Stimulated activated CD8-positive, alpha-beta memory T cell treated with anti-CD3 and anti-CD28 coated beads, Interleukin-15, amount 100 ng/mL, for 48 hours (primary cell): ENCODE results near the gene MTG2.

Source experiments
- DNase-seq, 2 donors: peaks; one replicate each; pipeline ENCODE4 v3.0.0-alpha.2; 2020; ENCODE audit warnings: low read depth in 2 of 2

Gene MTG2

DNA sequence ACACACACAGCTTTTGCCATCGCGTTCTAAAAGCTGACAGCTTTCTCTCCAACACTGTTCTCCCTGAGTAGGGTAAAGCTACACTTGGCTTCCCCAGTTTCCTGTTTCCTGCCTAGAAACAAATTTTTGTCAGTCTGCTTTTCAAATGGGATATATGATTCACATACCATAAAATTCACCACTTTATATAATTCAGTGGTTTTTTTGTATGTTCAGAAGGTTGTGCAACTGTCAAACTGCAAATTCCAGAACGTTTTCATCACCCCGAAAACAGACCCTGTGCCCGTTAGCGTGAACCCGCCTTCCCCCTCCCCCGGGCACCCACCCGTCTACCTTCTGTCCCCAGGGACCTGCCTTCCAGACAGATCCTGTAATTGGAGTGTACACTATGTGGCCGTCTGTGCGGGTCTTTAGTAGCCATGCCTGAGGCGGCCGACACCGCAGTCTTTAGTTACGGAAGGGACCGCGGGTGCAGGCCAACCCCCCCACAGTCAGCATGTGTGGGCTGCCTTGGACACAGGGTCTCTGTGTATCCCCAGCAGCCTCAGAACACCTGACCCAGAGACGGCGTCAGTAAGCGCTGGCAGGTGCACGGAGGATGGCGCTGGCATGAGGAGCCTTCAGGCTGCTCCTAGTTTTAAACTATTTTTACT lies 20.7 kb downstream of the MTG2 start:
- no peak for DNase-seq

DNA sequence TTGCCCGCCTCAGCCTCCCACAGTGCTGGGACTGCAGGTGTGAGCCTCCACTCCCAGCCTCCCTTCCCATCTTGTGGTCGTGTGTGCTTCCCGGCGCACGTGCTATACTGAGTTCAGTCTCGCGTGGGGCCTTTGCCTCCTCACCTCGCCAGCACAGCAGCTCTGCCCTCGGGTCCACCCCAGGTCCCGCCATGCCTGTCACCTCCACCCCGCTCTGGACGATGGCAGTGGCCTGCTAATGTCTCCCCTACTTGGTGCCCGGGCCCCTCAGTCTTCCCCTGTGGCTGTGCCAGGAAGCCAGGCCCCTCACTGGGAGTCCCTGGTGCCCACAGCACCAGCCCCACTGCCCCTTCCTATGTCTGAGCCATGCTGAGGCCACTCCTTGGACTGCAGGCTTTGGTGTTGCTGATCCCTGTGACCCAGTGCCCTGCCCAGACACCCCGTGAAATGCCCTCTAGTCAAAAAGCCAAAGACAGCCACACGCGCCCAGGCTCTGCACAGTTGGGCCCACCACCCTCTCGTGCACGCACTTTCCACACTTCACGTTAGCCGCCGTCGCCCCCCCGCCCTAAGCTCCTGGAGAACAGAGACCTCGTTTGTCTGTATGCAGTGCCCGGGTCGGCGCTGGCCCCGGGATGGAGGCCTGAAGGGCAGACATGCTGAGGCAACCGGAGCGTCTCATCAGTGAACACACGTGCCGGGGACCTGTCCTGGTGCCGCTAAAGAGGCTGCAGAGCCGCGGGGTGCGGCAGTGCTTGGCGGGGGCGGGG lies 23.0 kb downstream of the MTG2 start:
- DNase-seq, result no peak

DNA sequence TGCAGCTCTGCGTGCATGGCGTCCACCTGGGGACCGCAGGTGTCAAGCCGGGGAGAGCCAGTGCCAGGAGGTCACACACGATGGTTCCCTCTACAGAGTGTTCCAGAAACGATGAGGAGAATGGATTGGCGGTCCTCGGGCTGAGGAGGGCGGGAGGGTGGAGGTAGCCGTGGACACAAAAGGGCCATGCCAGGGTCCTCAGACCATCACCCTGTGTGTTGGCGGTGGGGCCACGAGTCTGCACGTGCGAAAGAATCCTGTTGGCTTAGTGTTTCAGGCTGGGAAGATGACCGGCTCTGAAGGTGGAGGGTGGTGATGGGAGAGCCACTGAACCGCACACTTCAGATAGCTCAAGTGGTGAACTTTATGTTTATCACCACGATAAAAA lies 23.6 kb downstream of the MTG2 start:
- no peak for DNase-seq

DNA sequence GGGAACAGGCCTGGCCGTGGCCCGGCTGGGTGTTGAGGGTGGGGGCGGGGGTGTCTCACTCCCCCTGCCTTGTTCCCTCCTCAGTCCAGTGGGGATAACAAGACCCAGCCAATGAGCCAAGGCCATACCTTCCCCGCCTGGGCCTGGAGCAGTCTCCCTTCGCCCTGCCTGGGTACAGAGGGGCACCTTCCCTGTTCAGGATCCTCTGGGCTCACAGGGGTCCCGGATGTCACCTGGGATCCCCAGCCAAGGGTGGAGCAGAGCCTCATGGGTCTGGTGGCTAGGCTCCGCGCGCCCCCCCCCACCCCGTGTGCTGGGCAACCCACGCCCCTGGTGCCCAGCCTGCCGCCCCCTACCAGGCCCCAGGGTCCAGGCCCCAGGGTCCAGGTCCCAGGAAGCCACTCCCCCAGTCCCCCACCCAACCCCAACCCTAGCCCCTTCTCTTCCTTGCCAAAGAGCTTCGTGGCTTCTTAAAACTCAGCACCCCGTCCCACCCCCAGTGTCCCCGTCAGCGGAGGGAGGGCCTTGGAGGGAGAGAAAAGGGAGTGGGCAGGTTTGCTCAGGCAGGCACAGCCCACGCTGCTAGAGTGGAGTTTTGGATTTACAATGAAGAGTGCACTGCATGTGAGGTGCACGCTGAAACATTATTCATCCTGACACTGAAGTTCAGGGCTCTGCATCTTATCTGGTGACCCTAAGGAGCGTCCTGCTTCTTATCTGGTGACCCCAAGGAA lies 25.4 kb downstream of the MTG2 start:
- no peak for DNase-seq

DNA sequence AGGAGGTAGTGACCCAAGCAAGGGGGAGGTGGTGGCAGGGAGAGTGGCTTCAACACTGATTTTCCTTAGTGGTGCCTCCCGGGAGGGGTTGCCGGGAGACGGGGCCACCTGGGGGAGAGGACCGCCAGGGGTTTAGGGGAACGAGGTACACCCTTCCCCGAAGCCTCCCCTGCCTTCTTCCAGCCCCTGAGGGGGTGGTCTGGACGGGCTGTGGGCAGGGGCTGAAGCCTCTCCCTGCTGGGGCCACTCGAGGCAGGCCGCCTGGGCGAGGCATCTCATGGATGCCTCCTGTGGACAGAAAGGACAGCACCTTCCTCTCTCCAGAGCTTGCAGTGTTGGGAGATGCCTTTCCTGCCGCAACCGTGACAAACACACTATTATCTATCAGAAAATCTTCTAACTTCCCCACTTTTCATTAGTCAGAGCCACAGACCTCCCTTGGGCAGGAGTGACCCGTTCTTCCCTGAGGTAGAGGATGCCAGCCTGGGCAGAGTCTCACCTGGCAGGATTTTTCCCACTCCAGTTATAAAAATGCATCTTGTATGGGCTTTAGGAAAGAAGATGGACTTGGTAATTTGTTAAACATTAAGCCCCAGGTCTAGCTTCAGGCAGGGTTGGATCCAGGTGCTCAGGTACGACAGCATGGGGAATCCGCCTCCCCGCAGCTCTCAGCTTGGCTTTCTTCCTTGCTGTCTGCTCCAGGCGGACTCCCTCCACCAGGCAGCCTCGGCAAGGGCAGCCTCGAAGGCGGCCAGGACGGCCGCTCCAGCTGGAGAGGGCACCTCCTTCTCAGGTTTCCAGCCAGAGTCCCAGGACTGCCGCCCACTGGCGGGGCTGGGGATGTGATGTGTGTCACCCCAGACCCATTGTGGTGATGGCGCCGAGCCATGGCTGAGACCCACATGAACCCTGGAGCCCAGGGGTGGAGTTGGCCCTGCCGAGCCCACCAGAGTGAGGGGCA lies 26.2 kb downstream of the MTG2 start:
- DNase-seq, result no peak

DNA sequence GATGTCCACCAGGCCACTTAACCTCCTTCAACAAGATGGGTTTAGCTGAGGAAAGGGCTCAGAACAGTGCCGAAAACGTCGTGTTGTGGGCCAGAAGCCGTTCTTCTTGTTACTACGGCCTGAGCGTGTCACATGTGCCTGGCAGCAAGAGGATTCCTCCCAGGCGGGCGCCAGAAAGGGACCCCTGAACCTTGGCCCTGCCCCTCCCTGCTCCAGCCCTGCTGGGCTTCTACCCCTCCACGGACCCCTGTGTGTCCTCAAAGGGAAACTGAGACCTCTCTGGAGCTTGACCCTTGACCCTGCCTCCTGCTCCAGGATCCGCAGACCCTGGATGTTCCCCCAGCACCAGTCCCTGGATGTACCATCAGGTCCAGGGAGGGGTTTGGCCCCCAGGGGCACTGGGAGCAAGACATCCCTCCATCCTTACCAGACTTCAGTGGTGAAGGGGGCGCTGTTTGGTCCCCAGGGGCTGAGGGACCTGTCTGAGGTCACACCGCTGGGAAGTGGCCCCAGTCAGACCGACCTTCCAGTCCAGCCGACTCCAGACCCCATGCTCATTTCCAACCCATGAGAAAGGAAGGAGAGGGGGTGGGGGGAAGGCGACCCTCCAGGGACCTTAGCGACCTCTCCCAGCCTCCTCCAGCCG lies 27.1 kb downstream of the MTG2 start:
- DNase-seq, result no peak

DNA sequence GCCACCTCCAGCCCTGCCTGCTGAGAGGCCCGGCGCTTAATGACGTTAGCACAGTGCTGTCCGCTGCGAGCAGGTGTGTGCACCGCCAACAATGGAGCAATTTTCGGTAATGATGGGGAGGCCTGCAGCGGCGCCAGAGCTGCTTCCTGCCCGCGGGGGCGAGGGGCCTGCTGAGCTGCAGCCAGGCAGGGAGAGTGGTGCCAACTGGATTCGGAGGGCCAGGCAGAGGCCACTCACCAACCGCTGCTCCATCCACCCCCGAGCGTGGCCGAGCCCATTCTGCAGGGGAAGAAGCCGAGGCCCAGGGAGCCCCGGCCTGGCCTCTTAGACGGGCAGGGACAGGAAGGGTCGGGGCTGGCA lies 27.6 kb downstream of the MTG2 start:
- no peak for DNase-seq

DNA sequence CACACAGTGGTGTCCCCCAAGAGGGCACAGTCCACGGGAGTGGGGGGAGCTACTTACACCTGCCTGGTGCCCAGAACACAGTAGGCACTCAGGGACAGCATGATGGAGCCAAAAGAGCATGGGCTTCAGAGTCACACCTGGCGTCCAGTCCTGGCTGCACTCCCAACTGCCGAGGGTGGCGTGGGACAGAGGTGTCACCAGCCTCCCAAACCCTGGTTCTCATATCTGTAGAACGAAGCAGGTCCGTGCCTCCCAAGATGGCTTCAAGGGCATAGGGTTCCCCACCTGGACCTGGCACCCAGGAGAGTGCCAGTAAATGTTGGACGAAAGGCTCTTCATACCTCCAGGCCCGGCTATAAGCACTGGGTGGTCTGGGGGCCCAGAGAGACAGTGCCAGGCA lies 28.4 kb downstream of the MTG2 start:
- no peak for DNase-seq

DNA sequence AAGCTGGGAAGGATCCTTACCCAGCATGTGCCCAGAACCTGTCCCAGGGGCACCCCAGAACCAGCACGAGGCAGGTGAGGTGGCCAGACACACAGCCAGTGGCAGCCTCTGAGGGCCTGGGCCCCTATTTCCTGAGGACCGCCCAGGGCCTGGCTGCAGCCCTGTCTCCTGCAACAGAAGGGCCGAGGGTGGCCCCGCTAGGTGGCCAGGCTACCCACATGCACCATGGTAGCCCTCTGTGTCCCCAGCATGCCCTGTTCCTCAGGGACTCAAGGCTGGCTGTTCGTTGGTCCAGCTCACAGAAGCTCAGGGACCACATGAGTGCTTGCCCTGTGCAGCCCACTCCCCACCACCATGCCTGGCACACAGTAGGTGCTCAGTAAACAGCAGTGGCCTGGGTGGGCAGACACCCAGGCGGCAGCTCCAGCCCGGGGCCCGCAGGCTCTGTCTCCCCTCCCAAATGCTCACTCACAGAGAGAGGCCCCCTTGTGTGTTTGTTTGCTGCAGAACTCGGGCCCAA lies 29.0 kb downstream of the MTG2 start:
- no peak for DNase-seq

DNA sequence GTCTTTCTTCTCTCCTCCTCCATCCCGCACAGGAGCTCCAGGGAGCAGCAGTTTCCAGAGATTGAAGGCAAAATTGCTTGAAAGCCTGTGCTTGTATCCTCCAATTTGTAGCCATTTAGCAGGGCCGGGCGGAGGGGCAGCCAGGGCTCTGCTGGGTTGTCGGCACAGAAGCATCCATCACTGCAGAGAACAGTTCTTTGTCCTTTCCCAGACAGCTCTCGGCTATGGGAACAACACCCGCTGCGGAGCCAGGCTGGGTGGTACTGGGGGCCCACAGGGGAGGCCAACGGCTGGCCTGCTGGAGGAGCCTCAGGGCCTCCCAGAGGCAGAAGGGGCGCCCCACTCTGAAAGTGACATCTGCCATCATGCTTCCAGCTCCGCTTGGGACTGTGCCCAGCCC lies 29.5 kb downstream of the MTG2 start:
- DNase-seq, result no peak

DNA sequence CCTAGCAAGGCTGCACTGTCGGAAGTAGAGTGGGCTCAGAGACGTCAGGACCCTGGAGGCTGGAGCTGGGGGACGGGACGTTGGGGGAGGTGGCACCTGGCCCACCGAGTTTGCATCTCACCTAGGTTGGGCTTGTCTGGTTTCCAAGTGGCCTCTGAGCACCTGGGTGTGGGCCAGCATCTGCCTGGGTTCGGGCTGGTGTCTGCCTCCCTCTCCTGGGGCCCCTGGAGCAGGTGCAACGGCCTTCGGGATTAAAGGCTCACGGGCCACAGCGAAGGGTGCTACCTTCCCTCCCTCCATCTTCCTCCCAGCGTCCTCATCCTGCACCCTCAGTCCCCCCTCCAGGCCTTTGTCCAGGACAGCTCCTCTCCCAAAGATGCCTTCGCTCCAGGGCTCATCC lies 31.2 kb downstream of the MTG2 start:
- no peak for DNase-seq

DNA sequence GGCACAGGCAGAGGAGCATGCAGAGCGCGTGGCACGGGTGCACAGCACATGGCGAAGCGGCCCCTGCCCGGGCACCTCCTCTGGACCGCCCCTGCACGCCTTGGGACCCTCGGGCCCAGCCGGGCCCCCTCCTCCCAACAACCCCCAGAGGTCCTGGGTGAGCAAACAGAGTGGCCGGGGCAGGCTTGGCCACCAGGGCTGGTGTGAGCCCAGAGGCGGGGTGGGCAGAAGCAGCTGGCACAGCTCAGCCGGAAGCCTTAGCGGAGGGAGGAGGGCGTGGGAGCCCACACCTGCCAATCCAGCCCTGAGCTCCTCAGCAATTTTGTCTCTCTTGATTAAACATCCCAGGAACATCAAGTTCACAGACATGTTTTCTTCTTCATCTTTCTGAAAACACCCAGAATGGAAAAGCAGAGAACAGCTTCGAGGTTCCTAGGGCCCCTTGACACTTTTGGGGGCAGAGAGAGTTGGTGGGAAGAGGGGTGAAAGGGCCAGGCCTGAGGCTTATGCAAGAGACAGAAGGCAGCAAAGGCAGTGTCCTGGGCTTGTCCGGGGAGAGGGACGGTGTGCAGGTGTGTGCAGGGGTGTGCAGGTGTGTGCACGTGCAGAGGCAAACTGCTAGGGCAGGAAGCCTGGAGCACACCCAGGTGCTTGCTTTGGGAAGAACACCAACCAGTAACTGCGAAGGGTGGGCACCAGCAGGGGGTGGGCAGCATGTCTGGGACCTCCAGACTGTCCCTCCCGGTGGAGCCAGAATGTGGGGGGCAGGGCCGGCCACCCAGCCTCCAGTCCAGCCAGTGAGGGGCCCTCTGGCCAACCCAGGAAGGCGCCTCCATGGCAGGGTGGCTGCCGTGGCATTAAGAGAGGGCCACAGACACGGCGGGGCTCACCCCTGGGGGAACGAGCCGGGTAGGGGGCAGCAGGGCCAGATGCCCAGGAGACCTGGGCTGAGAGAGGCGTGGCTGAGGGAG lies 32.5 kb downstream of the MTG2 start:
- no peak for DNase-seq

DNA sequence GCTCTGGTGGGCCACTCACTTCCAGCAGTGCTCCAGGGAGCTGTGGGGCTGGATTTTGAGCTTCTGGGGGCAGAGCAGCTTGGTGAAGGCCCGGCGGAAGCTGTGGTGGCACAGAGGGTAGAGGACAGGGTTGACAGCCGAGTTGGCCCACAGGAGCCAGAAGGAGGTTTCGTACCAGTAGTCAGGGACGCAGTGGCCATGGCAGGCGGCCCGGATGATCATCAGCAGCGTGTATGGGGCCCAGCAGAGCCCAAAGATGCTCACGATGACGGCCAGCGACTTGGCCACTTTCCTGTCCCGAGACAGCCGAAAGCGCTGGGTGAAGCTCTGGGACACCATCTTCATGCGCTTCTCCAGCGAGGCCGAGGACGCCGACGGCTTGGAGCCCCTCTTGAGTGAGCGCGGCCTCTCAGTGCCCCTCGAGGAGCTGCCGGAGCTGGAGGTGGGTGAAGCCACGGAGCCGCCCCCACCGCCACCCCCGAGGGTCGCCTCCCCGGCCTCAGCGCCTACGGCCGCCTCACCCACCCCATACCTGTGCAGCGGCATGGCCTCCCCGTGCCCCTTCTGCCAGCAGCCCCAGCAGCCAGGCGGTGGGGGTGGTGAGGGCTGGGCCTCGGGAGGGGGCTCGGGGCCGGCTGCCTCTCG lies 33.3 kb downstream of the MTG2 start:
- no peak for DNase-seq

DNA sequence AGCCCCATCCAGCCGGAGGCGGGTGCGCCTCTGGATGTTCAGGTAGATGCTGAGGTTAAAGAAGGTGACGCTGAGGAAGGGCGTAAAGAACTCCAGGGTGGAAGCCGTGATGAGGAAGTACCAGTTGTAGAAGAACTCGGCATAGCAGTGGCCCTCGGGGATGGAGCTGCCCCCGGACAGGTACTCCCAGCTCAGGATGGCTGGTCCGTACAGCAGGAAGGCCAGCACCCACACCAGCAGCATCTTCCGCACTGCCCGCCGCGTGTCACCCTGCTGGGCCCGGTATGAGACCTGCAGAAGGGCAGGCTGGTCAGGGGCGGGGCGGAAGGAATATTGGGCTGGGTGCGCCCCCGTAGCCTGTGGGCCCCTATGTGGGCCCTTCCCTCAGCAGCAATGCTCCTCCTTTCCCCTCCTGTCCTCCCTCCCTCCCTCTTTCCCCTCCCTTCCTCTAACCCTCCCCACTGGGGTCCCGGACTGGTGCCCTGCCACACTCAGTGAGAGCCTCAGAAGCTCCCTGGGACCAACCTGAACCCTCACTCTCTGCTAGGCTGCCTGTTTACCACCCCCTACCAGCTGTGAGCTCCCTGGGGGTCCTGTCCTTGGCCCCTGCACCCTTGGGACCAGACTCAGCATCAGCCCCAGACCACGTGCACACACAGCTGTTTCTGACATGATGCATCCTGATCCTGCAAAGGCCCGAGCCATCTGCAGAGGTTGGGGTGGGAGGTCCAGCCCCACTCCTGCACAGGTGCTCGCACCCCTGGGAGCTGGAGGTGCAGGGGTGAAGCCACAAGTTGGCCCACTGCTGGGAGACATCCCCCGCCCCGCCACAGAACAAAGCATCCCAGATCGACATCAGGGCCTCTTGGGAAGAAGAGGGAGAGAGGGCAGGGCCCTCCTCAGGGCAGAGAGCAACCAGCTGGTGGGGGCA lies 34.1 kb downstream of the MTG2 start:
- DNase-seq, result no peak

DNA sequence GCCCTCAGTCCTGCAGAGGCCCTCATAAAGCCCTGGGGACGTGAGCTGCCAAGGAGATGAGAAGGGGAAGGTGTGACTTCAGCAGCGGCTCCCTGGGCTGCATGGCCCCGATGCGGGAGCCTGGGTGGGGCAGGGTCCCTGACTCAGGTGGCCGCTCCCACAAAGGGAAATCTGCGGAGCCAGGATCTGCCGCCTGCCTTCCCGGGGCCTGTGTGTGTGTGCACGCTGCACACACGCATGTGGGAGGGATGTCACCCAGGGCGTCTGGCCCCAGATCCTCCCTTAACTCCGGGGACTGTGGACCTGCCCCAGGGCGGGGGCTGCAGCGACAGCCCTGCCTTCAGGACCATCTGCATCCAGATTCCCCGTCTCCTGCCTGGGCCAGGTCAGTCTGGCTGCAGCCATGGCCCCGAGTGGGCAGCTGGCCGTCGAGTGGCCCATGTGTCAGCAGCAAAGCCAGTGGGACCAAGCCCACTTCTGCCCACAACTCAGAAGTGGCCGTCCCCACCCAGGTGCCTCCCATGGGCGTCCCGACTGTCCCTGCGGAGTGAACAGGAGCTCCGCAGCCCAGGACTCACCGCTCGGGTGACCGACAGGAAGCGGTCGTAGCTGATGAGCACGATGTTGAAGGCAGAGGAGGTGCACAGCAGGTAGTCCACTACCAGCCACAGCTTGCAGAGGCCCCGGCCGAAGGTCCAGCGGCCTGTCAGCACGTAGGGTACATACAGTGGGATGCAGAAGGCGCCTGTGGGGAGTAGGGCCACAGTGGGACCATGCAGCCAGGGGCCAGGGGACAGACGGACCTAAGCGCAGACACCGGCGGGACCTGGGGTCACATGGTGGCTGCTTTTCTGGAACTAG lies 35.3 kb downstream of the MTG2 start:
- no peak for DNase-seq

DNA sequence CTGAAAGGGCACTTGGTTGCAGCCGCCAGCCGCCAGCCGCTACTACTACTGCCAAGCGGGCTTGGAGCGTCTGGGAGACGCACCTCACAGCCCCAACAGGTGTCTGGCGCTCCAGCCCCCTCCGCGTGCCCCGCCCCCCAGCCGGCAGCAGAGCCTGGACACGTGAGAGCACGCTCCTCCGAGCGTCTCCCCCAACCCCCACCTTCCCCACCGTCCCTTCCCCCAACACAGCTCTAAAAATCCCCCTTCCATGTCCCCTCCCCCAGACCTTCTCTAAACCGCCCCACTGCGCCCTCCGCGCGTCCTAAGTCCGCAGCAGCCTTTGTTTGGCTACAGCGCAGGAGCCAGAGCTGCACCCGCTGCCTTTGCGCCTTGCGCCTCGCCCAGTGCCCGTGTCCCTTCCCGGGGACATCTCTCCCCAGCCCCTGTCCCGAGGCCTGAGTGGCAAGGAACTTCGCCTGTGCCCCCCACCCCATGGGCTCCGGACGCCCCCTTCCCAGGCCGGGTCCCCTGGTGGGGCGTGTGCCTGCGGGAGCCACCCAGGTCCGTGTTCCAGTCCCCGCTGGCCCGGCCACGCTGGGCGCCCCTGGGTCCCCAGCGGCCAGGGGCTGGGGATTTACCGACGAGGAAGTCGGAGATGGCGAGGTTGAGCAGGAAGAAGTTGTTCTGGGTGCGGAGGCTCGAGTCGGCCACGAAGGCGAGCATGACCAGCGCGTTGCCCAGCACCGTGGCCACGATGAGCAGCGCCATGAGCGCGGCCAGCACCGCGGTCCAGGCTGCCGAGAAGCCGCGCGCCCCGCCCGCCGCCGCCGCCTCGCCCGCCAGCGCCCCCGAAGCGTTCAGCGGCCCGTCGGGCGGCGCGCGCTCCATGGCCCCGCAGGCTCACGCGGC lies 36.5 kb downstream of the MTG2 start:
- no peak for DNase-seq
